GM12864 (cell line): Measurements from ENCODE around the gene CXXC1.
"Not testable (repeated sequence)": the region's sequence is repeated elsewhere in the genome, so short reads cannot be mapped to it uniquely, and the experiment has no call there.

Source experiments
- DNase-seq: peaks from one replicate; pipeline ENCODE4 v3.0.0-alpha.2; 2011; ENCODE audit warnings: low read depth
- H3K4me3 ChIP-seq: 2 replicates; pipeline ENCODE4 v1.5.1; 2011; ENCODE audit warnings: mild to moderate bottlenecking, low read depth, low read length, control low read depth
- TF ChIP-seq, protein P1 (sequence below): IDR thresholded peaks from 2 replicates; pipeline ENCODE4 v1.5.1; 2011; ENCODE audit warnings: low read depth, mild to moderate bottlenecking, moderate library complexity, low read length, control low read depth, inconsistent platforms; ENCODE audit errors: missing control alignments

The CXXC1 gene

DNA sequence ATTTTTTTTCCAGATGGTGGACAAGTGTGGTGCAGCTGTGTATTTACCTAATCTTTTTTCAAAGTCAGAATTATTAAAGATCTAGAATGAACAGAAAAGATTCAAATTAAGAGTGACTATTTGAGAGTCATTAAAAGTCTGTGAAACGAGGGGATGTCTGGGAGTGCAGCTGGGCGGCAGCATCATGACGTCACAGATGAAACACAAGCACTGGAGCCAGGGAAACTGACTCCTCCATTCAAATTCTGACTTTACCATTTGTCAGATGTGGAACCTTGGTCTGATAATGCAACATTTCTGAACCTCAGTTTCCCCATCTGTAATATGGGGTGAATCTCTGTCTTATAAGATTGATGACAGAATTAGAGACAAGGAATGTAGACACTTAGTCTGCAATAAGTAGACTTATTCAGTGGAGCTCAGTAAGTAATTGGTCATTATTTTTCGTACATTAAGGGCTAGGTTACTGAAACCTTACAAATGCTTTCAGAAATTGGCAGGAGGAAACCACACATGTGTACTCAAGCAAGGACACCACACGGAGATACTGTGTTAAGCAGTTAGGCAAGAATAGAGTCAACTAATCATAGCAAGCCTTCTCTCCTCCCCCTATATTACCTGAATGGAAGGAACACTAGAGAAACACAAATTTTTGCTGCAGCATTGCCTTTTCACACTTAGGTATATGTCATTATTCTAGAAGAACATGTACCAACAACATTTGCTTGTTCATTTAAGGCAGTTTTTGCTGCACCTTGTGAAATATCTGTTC, 27.8 kb upstream of the CXXC1 start:
- peak; percentile 91 for DNase-seq
- TF ChIP-seq, protein P1, sequence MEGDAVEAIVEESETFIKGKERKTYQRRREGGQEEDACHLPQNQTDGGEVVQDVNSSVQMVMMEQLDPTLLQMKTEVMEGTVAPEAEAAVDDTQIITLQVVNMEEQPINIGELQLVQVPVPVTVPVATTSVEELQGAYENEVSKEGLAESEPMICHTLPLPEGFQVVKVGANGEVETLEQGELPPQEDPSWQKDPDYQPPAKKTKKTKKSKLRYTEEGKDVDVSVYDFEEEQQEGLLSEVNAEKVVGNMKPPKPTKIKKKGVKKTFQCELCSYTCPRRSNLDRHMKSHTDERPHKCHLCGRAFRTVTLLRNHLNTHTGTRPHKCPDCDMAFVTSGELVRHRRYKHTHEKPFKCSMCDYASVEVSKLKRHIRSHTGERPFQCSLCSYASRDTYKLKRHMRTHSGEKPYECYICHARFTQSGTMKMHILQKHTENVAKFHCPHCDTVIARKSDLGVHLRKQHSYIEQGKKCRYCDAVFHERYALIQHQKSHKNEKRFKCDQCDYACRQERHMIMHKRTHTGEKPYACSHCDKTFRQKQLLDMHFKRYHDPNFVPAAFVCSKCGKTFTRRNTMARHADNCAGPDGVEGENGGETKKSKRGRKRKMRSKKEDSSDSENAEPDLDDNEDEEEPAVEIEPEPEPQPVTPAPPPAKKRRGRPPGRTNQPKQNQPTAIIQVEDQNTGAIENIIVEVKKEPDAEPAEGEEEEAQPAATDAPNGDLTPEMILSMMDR = no peak
- H3K4me3 ChIP-seq = no peak overlapping the region

DNA sequence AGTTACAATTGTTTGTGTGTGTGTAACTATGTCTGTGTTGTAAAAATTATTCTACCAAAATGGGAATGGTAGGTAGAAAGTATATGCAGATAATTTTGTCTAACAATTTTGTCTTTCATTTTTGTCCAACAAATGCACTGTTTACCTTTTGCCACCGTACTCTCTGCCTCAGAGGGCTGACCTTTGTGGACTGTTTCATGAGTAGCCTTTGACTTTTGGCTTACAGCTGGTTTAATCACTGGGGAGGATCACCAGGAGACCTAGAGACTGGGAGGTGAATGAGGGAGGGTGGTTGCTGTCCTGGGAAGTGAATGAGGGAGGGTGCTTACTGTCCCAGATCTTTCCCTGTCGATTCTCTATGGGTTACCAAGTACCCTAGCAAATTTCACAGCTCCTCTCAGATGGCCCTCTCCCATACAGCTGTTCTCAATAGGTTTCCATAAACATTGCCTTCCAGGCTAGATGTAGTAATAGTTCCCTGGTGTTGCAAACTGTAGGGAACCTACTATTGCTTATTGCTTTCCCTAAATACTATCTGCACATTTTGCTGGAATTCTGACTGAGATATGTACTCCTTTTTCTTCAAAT, 26.5 kb upstream of the CXXC1 start:
- TF ChIP-seq, protein P1 = no peak
- no peak overlapping the region for H3K4me3 ChIP-seq
- no peak for DNase-seq

DNA sequence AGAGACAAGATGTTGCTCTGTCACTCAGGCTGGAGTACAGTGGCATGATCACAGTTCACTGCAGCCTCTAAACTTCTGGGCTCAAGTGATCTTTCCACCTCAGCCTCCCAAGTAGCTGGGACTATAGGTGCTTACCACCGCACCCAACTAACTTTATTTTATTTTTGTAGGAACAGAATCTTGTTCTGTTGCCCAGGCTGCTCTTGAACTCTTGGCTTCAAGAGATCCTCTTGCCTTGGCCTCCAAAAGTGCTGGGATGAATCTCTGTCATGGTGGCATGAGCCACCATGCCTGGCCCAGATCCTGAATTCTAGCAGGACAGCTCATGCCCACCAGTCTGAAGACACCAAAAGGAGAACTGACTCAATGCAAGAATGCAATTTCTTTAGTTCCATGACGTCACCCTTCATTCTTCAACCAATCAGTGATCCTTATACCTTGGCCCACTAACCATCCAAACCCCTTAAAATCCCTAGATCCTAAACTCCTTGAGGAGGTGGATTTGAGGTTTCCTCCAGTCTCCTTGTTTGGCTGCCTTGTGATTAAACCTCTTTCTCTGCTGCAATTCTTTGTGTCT, 25.6 kb upstream of the CXXC1 start:
- peak; percentile 49 for DNase-seq
- no peak overlapping the region for H3K4me3 ChIP-seq
- TF ChIP-seq, protein P1 = no peak

DNA sequence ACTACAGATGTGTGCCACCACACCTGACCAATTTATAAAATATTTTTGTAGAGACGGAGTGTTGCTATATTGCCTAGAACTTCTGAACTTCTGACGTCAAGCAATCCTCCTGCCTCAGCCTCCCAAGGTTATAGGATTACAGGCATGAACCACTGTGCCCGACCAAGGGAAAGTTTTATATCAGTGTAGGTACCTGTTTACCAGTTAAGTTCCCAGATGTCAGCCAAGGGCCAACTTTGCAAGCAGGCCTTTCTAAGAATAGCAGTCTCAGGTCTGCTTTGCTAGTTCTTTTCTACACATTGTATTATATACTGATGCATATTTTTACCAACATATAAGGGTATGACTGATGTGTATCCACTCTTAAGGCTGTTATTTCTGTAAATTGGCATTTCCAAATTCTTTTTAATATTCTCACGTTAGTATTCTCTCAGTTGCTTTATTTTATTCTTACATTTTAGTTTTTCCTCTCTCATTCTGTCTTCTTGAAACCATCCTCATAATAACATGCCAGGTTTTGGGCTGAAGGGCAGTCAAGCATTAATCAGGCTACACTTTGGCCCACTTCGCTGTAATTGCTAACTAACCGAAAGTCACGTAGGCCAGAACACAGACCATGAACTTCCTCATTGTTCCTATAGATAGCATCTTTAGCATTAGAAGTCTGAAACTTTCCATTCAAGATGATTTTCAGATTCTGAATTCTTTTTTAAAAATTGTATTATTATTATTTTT, 25.0 kb upstream of the CXXC1 start:
- TF ChIP-seq, protein P1 = no peak
- H3K4me3 ChIP-seq = no peak overlapping the region; the same call in 1 of the 2 replicates
- DNase-seq = peak; percentile 94

DNA sequence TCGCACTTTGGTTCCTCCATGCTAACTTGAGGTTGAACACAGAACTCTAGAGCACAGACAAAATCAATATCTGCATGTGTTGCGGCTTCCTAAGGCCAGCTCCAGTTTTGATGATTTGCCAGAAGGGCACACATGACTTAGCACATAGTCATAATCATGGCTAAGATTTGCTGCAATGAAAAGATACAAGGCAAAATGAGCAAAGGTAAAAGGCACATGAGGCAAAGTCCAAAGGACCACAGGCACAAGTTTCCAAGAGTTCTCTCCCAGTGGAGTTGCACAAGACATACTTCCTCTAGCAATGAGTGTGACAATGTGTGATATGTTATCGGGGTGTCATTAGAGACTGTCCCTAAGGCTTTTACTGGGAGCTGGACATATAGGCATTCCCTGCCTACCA, 24.2 kb upstream of the CXXC1 start:
- H3K4me3 ChIP-seq = no peak overlapping the region
- DNase-seq = no peak
- TF ChIP-seq, protein P1 = no peak

DNA sequence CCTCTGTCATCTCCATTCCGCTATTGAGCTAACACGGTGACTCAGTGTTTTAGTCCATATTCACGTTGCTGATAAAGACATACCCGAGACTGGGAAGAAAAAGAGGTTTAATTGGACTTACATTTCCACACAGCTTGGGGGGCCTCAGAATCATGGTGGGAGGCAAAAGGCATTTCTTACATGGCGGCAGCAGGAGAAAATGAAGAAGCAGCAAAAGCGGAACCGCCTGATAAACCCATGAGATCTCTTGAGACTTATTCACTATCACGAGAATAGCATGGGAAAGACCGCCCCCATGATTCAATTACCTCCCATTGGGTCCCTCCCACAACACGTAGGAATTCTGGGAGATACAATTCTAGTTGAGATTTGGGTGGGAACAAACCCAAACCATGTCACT, 22.6 kb upstream of the CXXC1 start:
- no peak for DNase-seq
- TF ChIP-seq, protein P1 = no peak

DNA sequence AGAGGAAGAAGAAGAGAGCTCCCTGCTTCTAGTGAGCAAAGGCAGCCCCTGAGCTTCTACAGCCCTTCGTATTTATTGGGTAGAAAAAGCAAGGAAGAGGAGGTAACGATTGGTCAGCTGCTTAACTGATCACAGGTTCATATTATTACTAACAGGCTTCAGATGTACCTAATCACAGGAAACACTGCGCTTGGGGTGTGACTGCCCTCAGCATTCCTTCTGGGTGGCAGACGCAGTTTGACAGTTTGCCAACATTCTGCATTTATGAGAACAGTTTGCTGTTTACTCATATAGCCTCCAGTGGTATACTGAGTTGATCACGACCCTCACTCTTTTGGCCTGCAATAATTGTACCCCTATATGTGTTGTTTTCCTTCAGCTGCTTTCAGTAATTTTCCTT, 21.4 kb upstream of the CXXC1 start:
- DNase-seq, H3K4me3 ChIP-seq: not testable (repeated sequence)

More for the DNA sequence above, 22.6 kb upstream of the CXXC1 start:
- no peak overlapping the region for H3K4me3 ChIP-seq
